ENCODE measurements around the gene RGS9.
A peak's percentile ranks its signal among the peaks of the same experiment; 100 is the strongest.

RGS9 gene

GRCh38 chr17:65254166-65254565 is 117.0 kb downstream of the RGS9 start:
- DNase-seq (ENCODE audit: low read depth in 1 of 2, low spot score in 1 of 2): no peak
- no peak overlapping the region for H3K4me3 ChIP-seq (replicated peaks; ENCODE audit: insufficient read depth, low read length)

GRCh38 chr17:65259281-65259680 is 122.1 kb downstream of the RGS9 start:
- TF ChIP-seq GABPA (IDR thresholded peaks at IDR 0.05; ENCODE audit: low read depth) (no peak), SPI1 (IDR thresholded peaks at IDR 0.05; ENCODE audit: borderline replicate concordance, low read depth) (no peak), CTCF (IDR thresholded peaks at IDR 0.05; ENCODE audit: insufficient read depth, low read length) (no peak), POLR2AphosphoS5 (IDR thresholded peaks at IDR 0.05; ENCODE audit: low read depth) (no peak), REST (IDR thresholded peaks at IDR 0.05; ENCODE audit: insufficient replicate concordance, low read depth) (no peak)
- no peak for DNase-seq (ENCODE audit: low read depth in 1 of 2, low spot score in 1 of 2)
- Histone ChIP-seq H3K4me3 (replicated peaks; ENCODE audit: insufficient read depth, low read length) (no peak overlapping the region), H3K27me3 (ENCODE audit: insufficient read depth, poor library complexity, severe bottlenecking) (no peaks in the 10 kb centered on the region), H3K27ac (replicated peaks) (no peak overlapping the region)

More at GRCh38 chr17:65254166-65254565, 117.0 kb downstream of the RGS9 start:
- Histone ChIP-seq H3K27me3 (ENCODE audit: insufficient read depth, poor library complexity, severe bottlenecking) (no peaks in the 10 kb centered on the region), H3K27ac (replicated peaks) (no peak overlapping the region)
- TF ChIP-seq REST (IDR thresholded peaks at IDR 0.05; ENCODE audit: insufficient replicate concordance, low read depth) (peak; percentile 91), SPI1 (IDR thresholded peaks at IDR 0.05; ENCODE audit: borderline replicate concordance, low read depth) (no peak)

GRCh38 chr17:65259696-65260485 is 122.7 kb downstream of the RGS9 start:
- no peak for DNase-seq (ENCODE audit: low read depth in 1 of 2, low spot score in 1 of 2)

More at GRCh38 chr17:65259696-65260485, 122.7 kb downstream of the RGS9 start:
- H3K4me3 ChIP-seq (replicated peaks; ENCODE audit: insufficient read depth, low read length): no peak overlapping the region
- H3K27me3 ChIP-seq (ENCODE audit: insufficient read depth, poor library complexity, severe bottlenecking): no peaks in the 10 kb centered on the region
- TF ChIP-seq CTCF (IDR thresholded peaks at IDR 0.05; ENCODE audit: insufficient read depth, low read length) (no peak), SPI1 (IDR thresholded peaks at IDR 0.05; ENCODE audit: borderline replicate concordance, low read depth) (no peak), POLR2AphosphoS5 (IDR thresholded peaks at IDR 0.05; ENCODE audit: low read depth) (no peak), GABPA (IDR thresholded peaks at IDR 0.05; ENCODE audit: low read depth) (no peak), REST (IDR thresholded peaks at IDR 0.05; ENCODE audit: insufficient replicate concordance, low read depth) (no peak)
- no peak overlapping the region for H3K27ac ChIP-seq (replicated peaks)

All from HL-60 (cell line).